Nephron (organoid): ENCODE measurements around the gene PIP4K2A.
A peak's percentile ranks its signal among the peaks of the same experiment; 100 is the strongest.

Experiments used
- H3K27ac Mint-ChIP-seq, 3 experiments: 2 replicates each; pipeline ENCODE4 v1.8.0; 2020; ENCODE audit warnings: mixed read lengths in 3 of 3, mild to moderate bottlenecking in 2 of 3, moderate library complexity in 1 of 3
- H3K27me3 Mint-ChIP-seq: 2 replicates; pipeline ENCODE4 v1.8.0; 2021; ENCODE audit warnings: low read depth, mild to moderate bottlenecking, moderate library complexity, mixed read lengths
- H3K36me3 Mint-ChIP-seq: 2 replicates; pipeline ENCODE4 v1.8.0; 2020; ENCODE audit warnings: low read depth, mixed read lengths
- H3K4me1 Mint-ChIP-seq: 2 replicates; pipeline ENCODE4 v1.8.0; 2020; ENCODE audit warnings: mixed read lengths
- H3K4me3 Mint-ChIP-seq, 3 experiments: 2 replicates each; pipeline ENCODE4 v1.8.0; 2020; ENCODE audit warnings: mild to moderate bottlenecking in 3 of 3, mixed read lengths in 3 of 3, moderate library complexity in 2 of 3
- H3K9me3 Mint-ChIP-seq: 2 replicates; pipeline ENCODE4 v1.8.0; 2020; ENCODE audit warnings: mixed read lengths
- TF ChIP-seq, protein P1 (sequence below), 3 experiments: fragments of 200-600 bp; sonication (generic); IDR thresholded peaks; one replicate each; pipeline ENCODE4 v1.5.0; 2021; ENCODE audit warnings: antibody characterized with exemption in 3 of 3; ENCODE audit not compliant: unreplicated experiment in 3 of 3

Gene PIP4K2A

DNA sequence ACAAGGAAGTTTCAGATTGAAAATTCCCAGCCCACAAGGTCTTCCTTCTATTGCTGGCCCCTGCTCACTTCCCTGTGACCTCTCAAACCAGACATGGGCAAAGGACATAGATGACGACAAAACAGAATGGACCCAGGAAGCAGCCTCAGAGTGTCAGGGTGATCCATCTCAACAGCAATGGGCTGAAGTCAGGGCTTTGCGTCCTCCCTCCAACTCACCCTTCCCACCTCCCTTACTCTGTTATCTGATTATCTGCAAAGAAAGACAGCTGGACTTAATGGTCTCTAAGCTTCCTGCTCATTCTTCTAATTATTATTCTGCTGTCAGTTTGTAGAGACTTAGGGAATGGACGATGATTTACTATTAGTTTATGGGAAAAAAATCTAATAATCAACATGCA, 115.9 kb downstream of the PIP4K2A start:
- H3K4me1 Mint-ChIP-seq = peaks cover 51% of the 10 kb centered on the region

GRCh38 chr10:22597138-22597537, 117.2 kb downstream of the PIP4K2A start:
- H3K27me3 Mint-ChIP-seq = peaks cover 4% of the 10 kb centered on the region
- H3K4me3 Mint-ChIP-seq = no peak overlapping the region
- no peak overlapping the region for H3K27ac Mint-ChIP-seq
- TF ChIP-seq, protein P1, sequence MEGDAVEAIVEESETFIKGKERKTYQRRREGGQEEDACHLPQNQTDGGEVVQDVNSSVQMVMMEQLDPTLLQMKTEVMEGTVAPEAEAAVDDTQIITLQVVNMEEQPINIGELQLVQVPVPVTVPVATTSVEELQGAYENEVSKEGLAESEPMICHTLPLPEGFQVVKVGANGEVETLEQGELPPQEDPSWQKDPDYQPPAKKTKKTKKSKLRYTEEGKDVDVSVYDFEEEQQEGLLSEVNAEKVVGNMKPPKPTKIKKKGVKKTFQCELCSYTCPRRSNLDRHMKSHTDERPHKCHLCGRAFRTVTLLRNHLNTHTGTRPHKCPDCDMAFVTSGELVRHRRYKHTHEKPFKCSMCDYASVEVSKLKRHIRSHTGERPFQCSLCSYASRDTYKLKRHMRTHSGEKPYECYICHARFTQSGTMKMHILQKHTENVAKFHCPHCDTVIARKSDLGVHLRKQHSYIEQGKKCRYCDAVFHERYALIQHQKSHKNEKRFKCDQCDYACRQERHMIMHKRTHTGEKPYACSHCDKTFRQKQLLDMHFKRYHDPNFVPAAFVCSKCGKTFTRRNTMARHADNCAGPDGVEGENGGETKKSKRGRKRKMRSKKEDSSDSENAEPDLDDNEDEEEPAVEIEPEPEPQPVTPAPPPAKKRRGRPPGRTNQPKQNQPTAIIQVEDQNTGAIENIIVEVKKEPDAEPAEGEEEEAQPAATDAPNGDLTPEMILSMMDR (IDR thresholded peaks at IDR 0.05; ENCODE audit: unreplicated experiment in 3 of 3) = no peak
- H3K9me3 Mint-ChIP-seq = no peaks in the 10 kb centered on the region
- H3K4me1 Mint-ChIP-seq = peaks cover 57% of the 10 kb centered on the region
- no peaks in the 10 kb centered on the region for H3K36me3 Mint-ChIP-seq

More for the DNA sequence above, 115.9 kb downstream of the PIP4K2A start:
- no peaks in the 10 kb centered on the region for H3K27me3 Mint-ChIP-seq
- TF ChIP-seq, protein P1 (IDR thresholded peaks at IDR 0.05; ENCODE audit: unreplicated experiment in 3 of 3) = no peak
- H3K36me3 Mint-ChIP-seq = no peaks in the 10 kb centered on the region
- H3K4me3 Mint-ChIP-seq = no peak overlapping the region
- no peaks in the 10 kb centered on the region for H3K9me3 Mint-ChIP-seq
- H3K27ac Mint-ChIP-seq = peak overlapping the region in 1 of 3 experiments; percentile 32

- Mint-ChIP-seq H3K4me1 (peaks cover 31% of the 10 kb centered on the region), H3K27me3 (peaks cover 4% of the 10 kb centered on the region), H3K36me3 (peaks cover 8% of the 10 kb centered on the region), H3K27ac (peak overlapping the region in 1 of 3 experiments; percentile 7), H3K4me3 (no peak overlapping the region), H3K9me3 (no peaks in the 10 kb centered on the region)
- TF ChIP-seq, protein P1 (IDR thresholded peaks at IDR 0.05; ENCODE audit: unreplicated experiment in 3 of 3) = no peak
Measured at GRCh38 chr10:22593636-22594198, 120.7 kb downstream of the PIP4K2A start.

DNA sequence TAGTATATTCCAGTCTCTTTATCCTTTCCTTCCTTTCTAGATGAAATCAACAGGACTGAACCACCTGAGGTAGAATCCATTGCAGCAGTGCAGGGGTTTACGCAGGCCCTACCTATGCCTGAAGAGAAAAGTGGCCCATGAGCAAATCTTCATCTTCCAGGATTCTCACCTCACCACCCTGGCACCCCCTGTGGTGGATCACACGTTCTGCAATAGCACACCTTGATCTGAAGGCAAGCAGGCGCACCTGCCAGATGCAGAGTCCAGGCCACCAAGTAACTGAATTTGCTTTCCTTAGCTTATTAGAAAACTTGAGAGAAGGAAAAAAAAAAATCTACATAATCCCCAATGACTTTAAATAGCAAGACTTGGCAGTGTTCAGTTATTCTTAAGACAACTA, 121.4 kb downstream of the PIP4K2A start:
- TF ChIP-seq, protein P1 (IDR thresholded peaks at IDR 0.05; ENCODE audit: unreplicated experiment in 3 of 3) = no peak
- Mint-ChIP-seq H3K9me3 (no peaks in the 10 kb centered on the region), H3K4me1 (peaks cover 26% of the 10 kb centered on the region), H3K27ac (no peak overlapping the region), H3K4me3 (no peak overlapping the region), H3K27me3 (peaks cover 4% of the 10 kb centered on the region), H3K36me3 (peaks cover 13% of the 10 kb centered on the region)

DNA sequence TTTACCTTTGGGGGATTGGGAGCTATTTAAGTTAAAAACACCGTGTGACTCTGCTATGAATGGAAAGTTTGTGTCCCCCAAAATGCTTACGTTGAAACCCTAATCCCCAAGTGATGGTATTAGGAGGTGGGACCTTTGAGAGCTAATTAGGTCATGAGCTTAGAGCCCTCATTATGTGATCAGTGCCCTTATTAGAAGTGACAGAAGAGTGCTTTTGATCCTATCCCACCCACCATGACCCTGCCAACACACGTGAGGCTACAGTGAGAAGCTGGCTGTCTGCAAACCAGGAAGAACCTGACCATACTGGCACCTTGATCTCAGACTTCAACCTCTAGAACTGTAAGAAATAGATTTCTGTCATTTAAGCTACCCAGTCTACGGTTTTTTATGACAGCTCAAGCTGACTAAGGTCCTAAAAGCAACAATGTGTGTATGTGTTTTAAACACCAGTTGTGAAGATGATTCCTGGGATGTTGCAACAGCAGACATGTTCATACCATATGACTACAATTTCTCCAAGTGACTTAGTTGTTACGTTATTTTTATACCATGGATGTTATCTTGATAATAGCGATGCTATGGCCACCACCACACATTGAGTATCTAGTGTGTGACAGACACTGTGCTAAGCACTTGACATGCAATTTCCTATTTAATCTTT, 124.4 kb downstream of the PIP4K2A start:
- Mint-ChIP-seq H3K27ac (no peak overlapping the region), H3K36me3 (peaks cover 15% of the 10 kb centered on the region)

More for the DNA sequence above, 124.4 kb downstream of the PIP4K2A start:
- no peaks in the 10 kb centered on the region for H3K9me3 Mint-ChIP-seq
- H3K4me3 Mint-ChIP-seq = no peak overlapping the region
- TF ChIP-seq, protein P1 (IDR thresholded peaks at IDR 0.05; ENCODE audit: unreplicated experiment in 3 of 3) = no peak
- H3K4me1 Mint-ChIP-seq = peaks cover 11% of the 10 kb centered on the region
- peaks cover 4% of the 10 kb centered on the region for H3K27me3 Mint-ChIP-seq
